Left hindlimb (tissue), 1 donor: ENCODE results near the gene DCP1B.
"Not testable (repeated sequence)": the region's sequence is repeated elsewhere in the genome, so short reads cannot be mapped to it uniquely, and the experiment has no call there.

Experiments
- DNase-seq: peaks from one replicate; pipeline ENCODE4 v3.0.0-alpha.2; 2018

DCP1B gene

DNA sequence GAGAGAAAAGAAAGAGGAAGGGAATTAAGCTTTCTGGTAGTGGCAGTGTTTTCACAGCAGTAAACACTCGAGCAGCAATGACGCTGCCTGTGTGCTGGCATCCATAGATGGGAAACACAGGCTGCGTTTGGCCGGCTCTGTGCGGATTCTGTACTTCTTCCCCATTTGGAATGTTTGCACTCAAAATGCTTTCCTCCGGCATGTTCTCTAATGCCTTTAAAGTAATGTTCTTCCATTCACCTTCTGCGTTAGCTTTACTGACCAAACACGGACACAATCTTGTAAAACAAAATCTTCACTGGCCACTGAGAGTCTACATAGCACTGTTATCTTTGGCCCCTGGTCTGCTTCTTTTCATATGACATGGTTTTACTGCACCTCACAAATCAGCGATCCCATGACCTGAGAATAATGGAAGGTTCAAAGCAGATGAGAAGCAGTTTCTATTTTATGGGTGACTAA lies 31.4 kb downstream of the DCP1B start:
- DNase-seq: peak; percentile 67

- no peak for DNase-seq
These were observed 32.0 kb downstream of the DCP1B start for GRCh38 chr12:1972260-1972659.

- DNase-seq: no peak
These were observed 33.8 kb downstream of the DCP1B start for GRCh38 chr12:1970331-1970900.

DNA sequence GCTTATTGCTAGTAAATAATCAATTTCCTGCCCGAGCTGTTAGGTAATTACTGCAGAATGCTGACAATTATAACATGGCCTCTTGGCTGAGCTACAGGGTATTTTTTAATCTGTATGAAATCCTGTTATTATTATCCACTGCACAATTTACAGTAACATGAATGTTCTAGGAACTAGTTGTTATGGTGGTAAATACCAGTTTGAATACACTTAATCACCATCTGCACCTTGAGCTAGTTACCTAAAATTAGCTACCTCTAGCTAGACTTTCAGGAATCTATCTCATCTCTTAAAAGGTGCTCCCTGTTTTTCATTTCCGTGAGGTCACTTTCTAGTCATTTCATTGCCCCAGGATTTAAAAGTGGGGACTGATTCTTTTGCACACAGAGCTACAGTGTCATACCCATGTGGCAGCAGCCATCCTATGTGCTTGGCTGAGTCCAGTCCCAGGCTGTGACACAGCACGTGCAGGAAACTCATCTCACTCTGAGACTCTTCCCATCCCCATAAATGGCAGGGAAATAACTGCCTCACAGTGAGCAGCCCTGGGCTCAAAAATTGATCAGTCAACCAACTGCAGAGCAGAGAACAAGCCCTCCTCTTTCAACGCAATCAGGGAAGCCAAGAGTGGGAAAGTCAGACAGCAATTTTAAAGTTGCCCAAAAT lies 37.6 kb downstream of the DCP1B start:
- DNase-seq: no peak

DNA sequence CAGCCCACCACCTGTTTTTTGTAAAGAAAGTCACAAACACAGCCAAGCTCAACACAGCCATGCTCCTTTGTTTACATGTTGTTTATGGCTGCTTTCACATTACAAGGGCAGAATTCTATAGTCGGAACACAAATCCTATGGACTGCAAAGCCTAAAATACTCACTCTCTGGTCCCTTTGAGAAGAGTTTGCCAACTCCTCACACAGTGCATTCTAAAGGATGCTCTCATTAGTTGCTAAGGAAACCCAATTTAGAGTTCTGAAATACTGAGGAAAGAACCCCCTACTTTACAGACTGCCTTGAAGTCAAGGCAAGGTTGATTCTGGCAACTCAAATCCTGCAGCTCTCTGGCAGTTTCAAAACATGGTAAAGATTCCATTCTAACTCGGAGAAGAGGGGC lies 38.3 kb downstream of the DCP1B start:
- DNase-seq: no peak

DNA sequence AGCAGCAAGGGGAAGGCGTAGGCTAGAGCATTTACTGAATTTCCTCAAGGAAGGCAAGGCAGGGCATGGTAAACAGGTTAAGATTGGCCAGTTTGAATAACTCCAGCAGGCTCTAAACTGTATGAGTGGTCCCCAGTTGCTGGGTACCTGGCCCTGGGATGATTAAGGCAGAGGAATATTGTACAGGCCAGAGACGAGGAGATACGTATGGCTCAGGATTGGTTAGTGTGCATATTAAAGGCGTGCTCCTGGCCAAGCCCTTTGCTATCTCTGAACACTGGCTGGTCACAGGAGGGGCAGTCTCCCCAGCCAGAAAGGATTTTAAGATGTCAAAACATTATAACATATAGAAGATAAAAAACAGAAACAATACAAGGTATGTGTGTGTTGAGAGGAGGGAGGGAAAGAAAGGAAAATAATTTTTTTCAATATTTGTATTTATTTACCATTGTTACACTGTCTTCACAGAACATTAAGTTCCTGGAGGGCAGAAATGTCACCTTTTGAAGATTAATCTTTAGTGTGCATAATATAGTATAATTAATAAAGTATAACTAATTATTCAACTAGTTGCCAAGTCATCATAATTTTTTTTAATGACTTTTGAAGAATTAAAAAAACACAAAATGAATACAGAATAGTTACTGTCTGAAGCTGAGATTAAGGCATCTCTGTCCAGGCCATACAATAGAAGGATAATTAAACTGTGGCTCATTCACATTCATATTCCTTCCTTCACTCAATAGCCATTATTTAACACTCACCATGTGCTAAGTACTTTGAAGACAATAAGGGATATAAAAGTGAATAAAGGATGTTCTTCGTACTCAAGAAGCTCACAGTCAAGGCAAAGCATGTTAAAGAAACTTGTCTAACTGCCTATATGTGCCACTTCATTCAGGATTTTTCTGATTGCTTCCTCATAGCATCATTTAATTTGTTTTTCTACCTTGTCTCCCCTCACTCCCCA lies 41.9 kb downstream of the DCP1B start:
- no peak for DNase-seq

DNA sequence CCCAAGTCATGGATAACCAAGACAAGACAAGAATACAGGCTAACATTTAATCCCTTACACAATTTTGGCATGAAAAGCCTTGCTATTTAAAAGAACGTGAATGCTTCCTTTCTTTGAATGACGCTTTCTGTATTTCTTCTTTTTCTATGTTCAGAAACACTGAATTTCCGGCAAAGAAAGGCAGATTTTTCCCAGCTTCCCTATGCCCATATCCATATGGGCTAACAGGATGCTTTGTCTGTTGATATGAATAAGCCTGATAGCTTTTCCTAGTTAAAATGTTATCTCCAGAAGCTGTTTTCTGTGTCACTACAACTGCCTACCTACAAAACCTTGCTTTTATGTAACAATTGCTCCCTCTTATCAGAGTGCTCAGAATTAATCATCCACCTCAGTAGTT lies 47.5 kb downstream of the DCP1B start:
- no peak for DNase-seq

DNA sequence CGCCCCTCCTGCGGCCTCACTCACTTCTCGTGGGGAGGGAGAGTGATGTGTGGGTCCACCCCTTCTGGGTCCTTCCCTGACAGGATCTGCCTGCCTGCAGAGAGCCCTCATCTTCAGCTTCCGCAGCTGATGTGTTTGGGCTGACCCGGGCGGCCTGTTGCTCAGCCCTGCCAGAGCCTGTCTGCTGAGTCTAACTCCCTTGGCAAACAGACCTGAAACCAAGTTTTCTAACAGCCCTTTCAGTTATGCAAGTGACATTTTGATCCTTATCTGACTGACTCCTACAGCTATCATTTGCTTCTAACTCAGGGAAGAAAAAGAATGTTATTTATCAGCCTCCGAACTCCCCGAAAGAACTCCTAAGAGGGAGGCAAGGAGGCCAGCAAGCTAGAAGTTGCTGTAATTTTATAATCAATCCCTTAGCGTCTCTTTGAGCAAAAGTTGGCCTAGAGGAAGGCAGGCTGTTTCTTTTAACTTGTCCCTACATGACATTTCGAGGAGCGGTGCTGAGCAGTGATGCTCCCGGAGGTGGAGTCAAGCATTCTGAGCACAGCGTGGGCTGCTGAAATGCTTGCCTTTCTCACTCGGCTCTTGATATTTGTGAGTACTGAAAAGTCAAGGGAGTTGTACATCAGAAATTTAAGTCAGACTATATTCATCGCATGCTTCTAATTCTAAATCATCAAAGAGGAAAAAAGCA lies 54.3 kb downstream of the DCP1B start:
- no peak for DNase-seq

DNA sequence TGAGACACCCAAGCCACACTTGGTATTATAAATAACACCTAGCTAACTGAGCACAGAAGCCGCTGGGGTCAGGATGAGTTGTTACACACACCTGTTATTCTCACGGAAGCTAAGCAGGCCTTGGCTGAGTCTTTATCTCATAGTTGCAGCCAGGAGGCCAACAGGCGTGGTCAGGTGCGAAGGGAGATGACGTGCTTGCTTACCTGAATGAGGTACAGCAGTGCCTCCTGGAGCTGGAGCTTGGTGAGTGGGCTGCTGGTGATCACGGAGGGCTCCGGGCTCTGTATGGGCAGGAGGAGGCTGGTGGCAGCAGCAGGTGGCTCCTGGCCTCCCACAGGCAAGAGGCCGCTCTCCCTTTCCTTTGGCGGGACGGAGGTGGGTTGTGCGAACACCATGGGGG lies 55.4 kb downstream of the DCP1B start:
- no peak for DNase-seq

GRCh38 chr12:1947081-1947480 lies 57.2 kb downstream of the DCP1B start:
- no peak for DNase-seq

DNA sequence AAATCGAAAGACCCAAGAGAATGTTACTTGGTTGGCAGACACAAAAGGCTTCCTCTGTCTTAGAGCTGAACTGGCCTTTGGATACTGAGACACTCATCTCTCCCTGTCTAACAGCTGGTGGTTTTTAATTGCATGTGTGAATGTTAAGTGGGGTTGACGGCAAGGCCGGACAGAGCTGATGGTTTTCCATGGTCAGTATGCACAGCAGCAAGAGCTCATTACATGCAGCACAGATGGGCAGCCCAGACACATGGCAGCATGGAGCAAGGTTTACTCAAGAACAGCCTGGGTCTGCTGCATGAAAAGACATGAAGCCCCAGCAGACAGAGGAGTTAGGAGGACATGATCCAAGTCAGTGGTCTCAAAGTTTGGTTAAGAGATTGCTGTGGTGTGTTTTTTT lies 58.0 kb downstream of the DCP1B start:
- no peak for DNase-seq

- DNase-seq: not testable (repeated sequence)
These were observed 58.8 kb downstream of the DCP1B start for GRCh38 chr12:1945502-1945901.

DNA sequence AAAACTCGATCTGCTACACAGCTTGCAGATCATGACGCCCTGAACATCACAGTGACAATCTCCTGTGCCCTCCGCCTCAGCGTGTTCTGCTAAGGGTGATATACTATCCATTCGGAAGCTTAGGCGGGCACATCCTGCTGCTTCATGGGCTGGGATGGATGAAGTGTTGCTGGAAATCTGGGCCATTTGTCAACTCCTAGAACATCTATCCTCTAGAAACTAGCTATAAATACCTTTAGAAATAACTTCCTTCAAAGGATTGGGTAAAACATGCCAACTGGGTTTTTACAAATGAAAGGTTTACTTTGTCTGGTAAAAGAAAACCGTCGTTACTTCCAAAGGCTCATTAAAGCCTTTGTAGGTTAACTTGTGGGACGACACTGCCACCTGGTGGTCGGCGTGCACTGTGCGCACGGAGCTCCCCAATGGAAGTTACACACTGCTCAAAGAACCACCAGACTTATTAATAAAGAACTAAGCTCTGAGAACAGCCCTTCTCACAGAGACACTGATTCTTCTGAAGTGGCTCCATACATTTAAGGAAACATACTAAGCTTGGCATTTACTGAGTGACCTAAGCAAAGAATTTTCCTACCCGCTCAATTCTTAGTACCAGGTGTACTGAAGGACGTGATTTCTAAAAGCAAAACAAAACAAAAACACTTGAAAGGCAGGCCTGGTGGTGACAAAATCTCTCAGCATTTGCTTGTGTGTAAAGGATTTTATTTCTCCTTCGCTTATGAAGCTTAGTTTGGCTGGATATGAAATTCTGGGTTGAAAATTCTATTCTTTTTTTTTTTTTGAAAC lies 64.3 kb downstream of the DCP1B start:
- DNase-seq: peak; percentile 86

GRCh38 chr12:1939331-1939730 lies 64.9 kb downstream of the DCP1B start:
- no peak for DNase-seq

DNA sequence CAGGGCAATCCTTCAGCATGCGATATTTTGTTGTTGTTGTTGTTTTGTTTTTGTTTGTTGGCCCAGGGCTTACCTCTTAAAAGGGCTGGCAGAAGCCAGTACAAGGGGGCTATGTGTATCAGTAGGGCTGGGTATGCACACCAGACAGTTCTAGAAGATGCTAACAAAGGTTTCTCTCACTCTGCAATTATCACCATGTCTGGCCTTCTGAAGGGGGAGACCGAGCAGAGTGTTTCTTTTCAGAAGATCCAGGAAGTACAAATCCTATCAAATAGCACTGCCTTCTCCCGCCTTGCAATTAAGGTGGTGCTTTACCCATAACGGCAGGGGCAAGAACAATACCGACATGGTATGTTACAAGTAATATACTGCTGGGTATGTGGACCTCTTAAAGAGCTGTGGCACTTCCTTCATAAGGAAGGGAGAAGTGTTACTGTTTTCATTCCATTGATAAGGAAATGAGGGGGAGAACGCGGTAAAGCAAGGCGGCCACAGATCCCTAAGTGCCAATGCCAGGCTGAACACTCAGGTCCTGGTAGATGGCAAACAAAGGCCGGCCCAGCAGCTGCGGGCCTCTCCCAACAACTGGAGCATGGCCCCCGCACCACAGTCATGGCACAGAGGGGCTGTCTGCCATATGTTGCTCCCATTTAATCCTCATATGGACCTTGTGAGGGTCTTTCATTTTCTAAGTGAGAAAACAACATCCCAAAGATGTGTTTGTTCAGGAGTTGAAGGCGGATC lies 66.6 kb downstream of the DCP1B start:
- DNase-seq: no peak

DNA sequence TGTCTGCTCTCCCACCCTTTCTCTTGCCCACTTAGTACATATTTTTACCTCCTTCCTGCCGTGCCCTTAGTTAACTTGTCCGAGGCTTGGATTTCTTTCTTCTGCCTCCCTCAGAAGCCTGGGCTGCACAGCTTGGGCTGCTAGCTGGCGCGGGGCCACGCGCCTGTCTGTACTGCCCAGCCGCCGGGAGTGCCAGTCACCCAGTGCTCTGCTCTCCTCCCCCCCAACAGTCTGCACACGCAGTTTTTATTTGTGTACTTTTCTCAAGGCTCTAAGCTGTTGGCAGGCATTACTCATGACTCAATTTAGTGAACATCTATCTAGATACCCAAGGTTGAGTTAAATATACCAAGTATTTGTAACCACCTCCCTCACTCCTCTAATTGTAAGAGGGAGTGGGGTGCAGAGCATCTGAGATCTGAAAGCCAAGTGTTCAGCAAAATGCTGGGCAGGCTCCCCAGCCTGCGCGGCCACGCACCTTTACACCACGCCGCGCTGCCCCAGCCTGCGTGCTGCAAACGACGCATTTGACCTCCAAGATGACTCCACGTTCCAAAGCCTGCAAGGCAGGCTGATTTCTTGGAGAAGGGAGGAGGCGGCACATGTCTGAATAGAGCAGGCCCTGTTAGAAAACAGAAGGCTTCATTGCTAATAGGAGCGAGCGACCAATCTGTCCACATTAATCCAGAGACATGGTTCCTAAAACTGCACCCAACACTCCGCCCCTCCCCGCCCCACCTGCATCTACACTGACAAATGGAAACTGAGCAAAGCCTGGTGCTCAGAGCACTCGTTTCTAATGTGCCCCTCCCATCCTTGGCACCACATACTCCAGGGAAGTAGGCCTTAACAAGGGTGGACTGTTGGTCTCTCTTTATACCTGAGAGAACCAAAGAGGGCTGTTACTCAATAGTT lies 67.6 kb downstream of the DCP1B start:
- peak; percentile 72 for DNase-seq

GRCh38 chr12:1935700-1936378 lies 68.4 kb downstream of the DCP1B start:
- no peak for DNase-seq

DNA sequence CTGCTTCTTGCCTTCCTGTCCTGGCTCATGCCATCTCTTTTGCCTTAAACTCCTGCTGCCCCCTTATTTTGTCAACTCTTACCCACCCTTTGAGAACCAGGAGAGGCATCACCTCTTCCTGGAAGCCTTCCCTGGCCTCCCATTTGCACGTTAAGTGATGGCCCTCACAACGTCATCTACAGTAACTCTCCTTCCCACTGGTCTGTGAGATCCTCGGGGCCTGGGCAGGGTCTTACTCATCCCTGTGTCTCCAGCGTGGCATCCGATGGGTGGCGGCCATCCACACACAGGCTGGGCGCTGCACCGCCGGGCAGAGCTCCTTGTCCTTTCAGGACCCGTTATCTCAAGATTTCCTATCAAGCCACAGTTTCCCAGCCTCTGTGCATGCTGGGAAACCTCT lies 69.0 kb downstream of the DCP1B start:
- no peak for DNase-seq

- DNase-seq: no peak
These were observed 69.4 kb downstream of the DCP1B start for GRCh38 chr12:1934831-1935230.

DNA sequence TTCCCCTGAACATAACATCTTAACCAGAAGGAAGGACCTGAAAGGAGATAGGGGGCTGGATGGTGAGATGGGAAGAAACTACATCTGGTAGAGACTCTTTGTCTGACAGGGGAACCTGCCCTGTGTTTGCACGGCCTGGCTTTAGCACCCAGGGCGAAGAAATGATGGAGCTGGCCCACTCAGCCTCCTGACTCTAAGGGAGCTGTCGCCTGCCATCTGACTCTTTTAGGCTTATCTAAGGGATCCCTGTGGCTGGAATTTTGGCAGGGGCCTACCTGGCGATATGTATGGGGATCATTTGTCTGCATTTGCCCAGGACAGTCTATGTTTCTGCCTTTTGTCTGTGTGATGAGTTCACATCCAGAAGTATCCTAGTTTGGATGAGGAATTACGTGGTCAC lies 70.2 kb downstream of the DCP1B start:
- DNase-seq: peak; percentile 16
